OCI-LY3 (cell line): ENCODE data around the gene CLCN2.
A peak's percentile ranks its signal among the peaks of the same experiment; 100 is the strongest.

ENCODE experiments used
- H2AFZ ChIP-seq: fragments of 200-600, 300-600 bp; shearing (Covaris generic); 2 replicates; pipeline ENCODE4 v1.6.0; 2014; ENCODE audit warnings: antibody characterized with exemption, low read depth, low read length
- H3K27ac ChIP-seq: fragments of 200-600, 300-600 bp; sonication (generic); 2 replicates; pipeline ENCODE4 v1.5.1; 2014; ENCODE audit warnings: mild to moderate bottlenecking, low read length, moderate library complexity, mixed read lengths
- H3K27me3 ChIP-seq: fragments of 200-600, 300-600 bp; sonication (generic); 2 replicates; pipeline ENCODE4 v1.6.1; 2014; ENCODE audit warnings: low read depth, low read length, mixed read lengths
- H3K36me3 ChIP-seq: fragments of 200-600, 300-600 bp; sonication (generic); replicated peaks from 2 replicates; pipeline ENCODE3; 2014; ENCODE audit warnings: low read depth, low read length, mixed read lengths
- H3K4me1 ChIP-seq: fragments of 300-600, 200-600 bp; sonication (generic); 2 replicates; pipeline ENCODE4 v1.6.1; 2014; ENCODE audit warnings: low read length, mixed read lengths
- H3K4me2 ChIP-seq: fragments of 200-600, 300-600 bp; sonication (generic); 2 replicates; pipeline ENCODE4 v1.6.1; 2014; ENCODE audit warnings: low read length, mixed read lengths
- H3K4me3 ChIP-seq: fragments of 300-600, 200-600 bp; sonication (generic); 2 replicates; pipeline ENCODE4 v1.5.1; 2014; ENCODE audit warnings: antibody characterized with exemption, mild to moderate bottlenecking, low read length, moderate library complexity
- H3K79me2 ChIP-seq: fragments of 300-600, 200-600 bp; shearing (Covaris generic); 2 replicates; pipeline ENCODE4 v1.6.1; 2014; ENCODE audit warnings: mild to moderate bottlenecking, low read length, mixed read lengths
- H3K9ac ChIP-seq: fragments of 300-600, 200-600 bp; shearing (Covaris generic); 2 replicates; pipeline ENCODE4 v1.6.0; 2014; ENCODE audit warnings: mild to moderate bottlenecking, low read length, moderate library complexity
- H3K9me3 ChIP-seq: fragments of 200-600, 300-600 bp; shearing (Covaris generic); 2 replicates; pipeline ENCODE4 v1.6.1; 2014; ENCODE audit warnings: low read length, mixed read lengths; ENCODE audit not compliant: insufficient read depth
- H4K20me1 ChIP-seq: fragments of 200-600, 300-600 bp; sonication (generic); 2 replicates; pipeline ENCODE4 v1.6.1; 2016; ENCODE audit warnings: low read length, mixed read lengths; ENCODE audit not compliant: insufficient read depth
- CTCF ChIP-seq: fragments of 200-600, 300-600 bp; sonication (generic); IDR thresholded peaks from 2 replicates; pipeline ENCODE4 v1.5.1; 2014; ENCODE audit warnings: antibody characterized with exemption, low read length, low read depth
- EZH2phosphoT487 ChIP-seq: fragments of 200-600 bp; shearing (Covaris generic); IDR thresholded peaks from 2 replicates; pipeline ENCODE4 v1.6.1; 2018; ENCODE audit warnings: antibody characterized with exemption, mixed run types, low read depth

The CLCN2 gene

GRCh38 chr3:184379358-184380184, 18.2 kb upstream of the CLCN2 start, which contains the start of gene CHRD:
TSS of gene CHRD (plus strand) at chr3:184380054. CDS start at chr3:184380319, 265 bp downstream.
- Histone ChIP-seq H3K4me2 (no peak within 1 kb of the TSS), H3K4me3 (no peak within 1 kb of the TSS), H3K27me3 (peaks cover 3% of the 10 kb centered on the region; the same call in 1 of the 2 replicates), H2AFZ (no peak within 1 kb of the TSS), H3K36me3 (no peaks in the 10 kb centered on the region), H3K79me2 (no peaks in the 10 kb centered on the region), H3K27ac (no peak within 1 kb of the TSS), H3K4me1 (no peaks in the 10 kb centered on the region), H4K20me1 (no peaks in the 10 kb centered on the region), H3K9ac (no peak within 1 kb of the TSS), H3K9me3 (no peaks in the 10 kb centered on the region)
- no peak for TF ChIP-seq CTCF
- no peak for TF ChIP-seq EZH2phosphoT487

GRCh38 chr3:184378651-184379357, 17.4 kb upstream of the CLCN2 start:
- Histone ChIP-seq H3K79me2 (no peaks in the 10 kb centered on the region), H3K4me3 (no peak overlapping the region), H3K27ac (no peak overlapping the region), H3K9ac (no peak overlapping the region), H2AFZ (no peak overlapping the region), H3K9me3 (no peaks in the 10 kb centered on the region), H4K20me1 (no peaks in the 10 kb centered on the region), H3K4me1 (no peaks in the 10 kb centered on the region), H3K4me2 (0 out of 2 replicates have a peak overlapping the region, but pooled peaks have one; percentile 28), H3K27me3 (peaks cover 3% of the 10 kb centered on the region; the same call in 1 of the 2 replicates), H3K36me3 (no peaks in the 10 kb centered on the region)
- TF ChIP-seq EZH2phosphoT487 (no peak), CTCF (no peak)

- H3K36me3 ChIP-seq: no peaks in the 10 kb centered on the region
- H3K4me2 ChIP-seq: peak within 1 kb of the TSS; percentile 28
- H3K9ac ChIP-seq: peak within 1 kb of the TSS; percentile 20; the same call in 1 of the 2 replicates
- H4K20me1 ChIP-seq: no peaks in the 10 kb centered on the region
- H2AFZ ChIP-seq: peak within 1 kb of the TSS; percentile 59; the same call in 1 of the 2 replicates
- H3K4me1 ChIP-seq: no peaks in the 10 kb centered on the region
- H3K79me2 ChIP-seq: no peaks in the 10 kb centered on the region
- H3K27ac ChIP-seq: no peak within 1 kb of the TSS
- H3K9me3 ChIP-seq: no peaks in the 10 kb centered on the region
- peak within 1 kb of the TSS; percentile 53 for H3K4me3 ChIP-seq
- peaks cover 3% of the 10 kb centered on the region; the same call in 1 of the 2 replicates for H3K27me3 ChIP-seq
- no peak for TF ChIP-seq CTCF
- TF ChIP-seq EZH2phosphoT487: no peak
These were observed 16.6 kb upstream of the CLCN2 start, which contains the start of gene THPO for GRCh38 chr3:184377882-184378445. TSS of gene THPO (minus strand) at chr3:184378207. CDS start at chr3:184376259, 1,948 bp downstream.

- Histone ChIP-seq H3K36me3 (no peaks in the 10 kb centered on the region), H3K4me3 (peak overlapping the region; percentile 53), H3K27ac (no peak overlapping the region), H2AFZ (no peak overlapping the region), H3K4me2 (peak overlapping the region; percentile 28), H3K27me3 (peaks cover 3% of the 10 kb centered on the region; the same call in 1 of the 2 replicates), H3K4me1 (no peaks in the 10 kb centered on the region), H3K9ac (no peak overlapping the region), H3K9me3 (no peaks in the 10 kb centered on the region), H4K20me1 (no peaks in the 10 kb centered on the region), H3K79me2 (no peaks in the 10 kb centered on the region)
- no peak for TF ChIP-seq EZH2phosphoT487
- TF ChIP-seq CTCF: no peak
These were observed 16.0 kb upstream of the CLCN2 start for GRCh38 chr3:184377374-184377773.
